ENCODE results near the gene CDKN2B.

Gene CDKN2B

GRCh38 chr9:21994556-21995005, 14.5 kb downstream of the CDKN2B start, which contains the start of gene CDKN2B-AS1:
Gene CDKN2B-AS1, plus strand, starts transcription at chr9:21994791.
- no peak for TF ChIP-seq CTCF (IDR thresholded peaks at IDR 0.05)
- Histone ChIP-seq H3K27ac (peak within 1 kb of the TSS; percentile 74 to 83), H3K4me3 (peak within 1 kb of the TSS; percentile 88)
- no peak for DNase-seq (ENCODE audit: low spot score)

- TF ChIP-seq CTCF (IDR thresholded peaks at IDR 0.05) = no peak
- DNase-seq (ENCODE audit: low spot score) = no peak
- Histone ChIP-seq H3K4me3 (peak within 1 kb of the TSS; percentile 88), H3K27ac (peak within 1 kb of the TSS; percentile 74 to 83)
These were observed 15.1 kb downstream of the CDKN2B start, which contains the start of gene CDKN2A for GRCh38 chr9:21993893-21994555. Gene CDKN2A, minus strand, starts transcription at chr9:21994392.

- Histone ChIP-seq H3K4me3 (no peak overlapping the region), H3K27ac (no peak overlapping the region)
- no peak for TF ChIP-seq CTCF (IDR thresholded peaks at IDR 0.05)
- no peak for DNase-seq (ENCODE audit: low spot score)
These were observed 16.1 kb downstream of the CDKN2B start for GRCh38 chr9:21993007-21993406.

GRCh38 chr9:21991072-21991959, 17.8 kb downstream of the CDKN2B start:
- DNase-seq (ENCODE audit: low spot score) = no peak
- Histone ChIP-seq H3K4me3 (no peak overlapping the region), H3K27ac (no peak overlapping the region)
- no peak for TF ChIP-seq CTCF (IDR thresholded peaks at IDR 0.05)

GRCh38 chr9:21989440-21990189, 19.5 kb downstream of the CDKN2B start:
- no peak for TF ChIP-seq CTCF (IDR thresholded peaks at IDR 0.05)

GRCh38 chr9:21988056-21988990, 20.8 kb downstream of the CDKN2B start:
- TF ChIP-seq CTCF (IDR thresholded peaks at IDR 0.05) = no peak
- H3K27ac ChIP-seq = no peak overlapping the region
- no peak overlapping the region for H3K4me3 ChIP-seq

More at GRCh38 chr9:21989440-21990189, 19.5 kb downstream of the CDKN2B start:
- Histone ChIP-seq H3K27ac (no peak overlapping the region), H3K4me3 (no peak overlapping the region)
- DNase-seq (ENCODE audit: low spot score) = no peak

More at GRCh38 chr9:21988056-21988990, 20.8 kb downstream of the CDKN2B start:
- DNase-seq (ENCODE audit: low spot score) = no peak
